Right atrium auricular region (tissue), 2 donors: ENCODE results near the gene MSL3B.

Source experiments
- DNase-seq: peaks from one replicate; pipeline ENCODE4 v3.0.0-alpha.2; 2019; ENCODE audit warnings: low spot score
- H3K27ac ChIP-seq, 2 donors: fragments of 200-600 bp; sonication (generic); 1 replicate in 1 of 2; 2 replicates in 1 of 2; pipeline ENCODE4 v1.5.1; 2016 to 2019
- H3K27me3 ChIP-seq, 2 donors: fragments of 200-600 bp; sonication (generic); one replicate each; pipeline versions ENCODE4 v1.5.1 to v1.6.0; 2017 to 2019
- H3K36me3 ChIP-seq: fragments of 200-600 bp; sonication (generic); one replicate; pipeline ENCODE4 v1.5.1; 2016
- H3K4me1 ChIP-seq, 2 donors: fragments of 200-600 bp; sonication (generic); one replicate each; pipeline versions ENCODE4 v1.5.1 to v1.6.0; 2017 to 2019
- H3K4me3 ChIP-seq, 2 donors: fragments of 200-600 bp; sonication (generic); 1 replicate in 1 of 2; 2 replicates in 1 of 2; pipeline ENCODE4 v1.5.1; 2017 to 2019; ENCODE audit warnings: mild to moderate bottlenecking in 1 of 2, moderate library complexity in 1 of 2
- H3K9me3 ChIP-seq, 2 donors: fragments of 200-600 bp; sonication (generic); one replicate each; pipeline ENCODE4 v1.5.1; 2019
- CTCF ChIP-seq, 2 donors: fragments of 200-600 bp; sonication (generic); IDR thresholded peaks; one replicate each; pipeline ENCODE4 v1.5.1; 2019; ENCODE audit warnings: antibody characterized with exemption in 2 of 2

The MSL3B gene

GRCh38 chr2:233823731-233824121 lies 44.5 kb downstream of the MSL3B start:
- Histone ChIP-seq H3K4me3 (no peak overlapping the region), H3K4me1 (no peaks in the 10 kb centered on the region), H3K36me3 (no peaks in the 10 kb centered on the region), H3K27ac (no peak overlapping the region), H3K27me3 (no peaks in the 10 kb centered on the region), H3K9me3 (no peaks in the 10 kb centered on the region)
- TF ChIP-seq CTCF (IDR thresholded peaks at IDR 0.05) = no peak
- no peak for DNase-seq

DNA sequence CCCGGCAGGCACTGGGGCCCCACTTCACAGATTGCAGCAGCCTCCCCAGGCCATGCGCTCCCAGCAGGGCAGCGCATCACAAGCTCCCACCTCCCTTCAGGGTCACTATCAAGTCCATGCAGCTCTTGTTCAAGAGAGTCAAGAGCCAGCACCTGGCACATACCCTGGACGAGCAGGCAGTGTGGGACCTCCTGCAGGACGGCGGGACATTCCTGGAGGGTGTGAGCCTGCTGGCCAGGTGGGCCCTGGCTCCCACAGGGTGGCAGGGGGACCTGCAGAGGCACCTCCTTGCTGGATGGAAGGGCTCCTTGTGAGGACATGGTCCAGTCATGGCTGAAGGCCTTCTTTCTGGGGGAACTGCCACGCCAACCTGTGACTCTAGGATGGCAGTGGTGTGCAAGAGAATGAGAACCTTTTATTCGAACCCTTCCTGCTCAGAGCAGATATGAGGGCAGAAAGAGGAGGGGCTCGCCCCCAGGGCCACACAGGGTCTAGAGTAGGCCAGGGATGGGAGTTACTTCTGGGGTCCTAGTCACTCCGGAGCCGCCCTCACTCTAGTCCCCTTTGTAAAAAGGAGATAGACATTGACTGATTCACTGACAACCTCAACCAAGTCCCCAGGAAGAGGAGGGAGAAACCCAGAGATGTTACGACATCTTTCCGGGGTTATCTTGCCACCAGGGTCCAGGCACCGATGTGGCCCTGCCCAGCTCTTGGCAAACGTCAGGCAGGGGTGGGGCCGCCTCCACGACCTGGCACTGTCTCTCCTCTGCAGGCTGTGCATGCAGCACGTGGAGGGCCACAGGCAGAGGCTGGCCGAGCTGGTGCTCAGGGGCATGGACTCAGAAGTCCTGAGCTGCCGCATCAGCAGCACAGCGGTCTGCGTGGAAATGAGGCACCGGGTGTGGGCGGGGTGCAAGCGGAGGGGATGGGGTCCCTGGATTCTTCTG lies 45.1 kb downstream of the MSL3B start:
- H3K9me3 ChIP-seq = no peaks in the 10 kb centered on the region
- no peaks in the 10 kb centered on the region for H3K4me1 ChIP-seq
- TF ChIP-seq CTCF (IDR thresholded peaks at IDR 0.05) = no peak
- no peaks in the 10 kb centered on the region for H3K27me3 ChIP-seq
- no peak overlapping the region for H3K27ac ChIP-seq
- H3K36me3 ChIP-seq = no peaks in the 10 kb centered on the region
- no peak overlapping the region for H3K4me3 ChIP-seq
- DNase-seq = no peak

- no peak for TF ChIP-seq CTCF (IDR thresholded peaks at IDR 0.05)
- Histone ChIP-seq H3K36me3 (no peaks in the 10 kb centered on the region), H3K27me3 (no peaks in the 10 kb centered on the region), H3K9me3 (no peaks in the 10 kb centered on the region), H3K27ac (no peak overlapping the region), H3K4me3 (no peak overlapping the region), H3K4me1 (no peaks in the 10 kb centered on the region)
- DNase-seq = no peak
These were observed 46.0 kb downstream of the MSL3B start for GRCh38 chr2:233822101-233822771.

DNA sequence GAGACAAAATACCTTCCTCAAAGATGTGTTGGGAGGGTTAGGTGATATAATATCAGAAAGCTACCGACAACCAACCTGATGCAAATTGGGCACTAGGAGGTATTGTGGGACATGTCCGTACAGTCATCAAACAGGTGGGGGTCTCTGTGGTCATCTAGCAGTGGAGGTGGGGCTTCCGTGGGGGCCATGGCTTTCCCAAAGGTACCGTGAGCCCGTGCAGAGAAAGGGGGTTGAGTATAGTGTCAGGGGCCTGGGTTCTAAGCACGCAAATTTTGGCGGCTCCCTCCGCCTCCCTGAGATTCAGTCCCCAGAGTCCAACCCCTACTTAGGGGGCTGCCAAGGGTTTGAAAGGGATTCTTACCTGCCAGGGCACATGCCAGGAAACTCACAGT lies 46.5 kb downstream of the MSL3B start:
- no peak for TF ChIP-seq CTCF (IDR thresholded peaks at IDR 0.05)
- H3K4me3 ChIP-seq = no peak overlapping the region
- peaks cover 0 to 2% of the 10 kb centered on the region in 2 donors for H3K9me3 ChIP-seq
- H3K4me1 ChIP-seq = no peaks in the 10 kb centered on the region
- DNase-seq = no peak
- no peak overlapping the region for H3K27ac ChIP-seq
- H3K36me3 ChIP-seq = no peaks in the 10 kb centered on the region
- H3K27me3 ChIP-seq = no peaks in the 10 kb centered on the region

DNA sequence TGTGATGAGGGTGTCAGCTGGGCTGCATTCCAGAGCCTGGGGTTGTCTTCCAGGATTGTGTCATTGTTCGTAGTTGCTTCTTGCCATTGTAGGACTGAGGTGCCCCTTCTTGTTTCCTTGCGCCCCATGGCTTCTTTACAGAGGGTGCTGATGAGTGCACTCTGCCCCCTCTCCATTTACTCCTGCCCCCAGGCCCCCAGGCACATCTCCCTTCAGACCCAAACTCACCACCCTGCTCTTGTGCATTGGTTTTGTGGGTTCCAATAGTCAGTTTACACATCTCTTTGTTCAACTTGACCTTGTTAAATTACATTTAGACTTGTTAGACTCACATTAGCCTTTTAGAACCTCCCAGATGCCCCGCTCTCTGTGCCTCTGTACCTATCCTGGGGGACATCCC lies 47.0 kb downstream of the MSL3B start:
- TF ChIP-seq CTCF (IDR thresholded peaks at IDR 0.05) = no peak
- no peak for DNase-seq
- Histone ChIP-seq H3K27me3 (no peaks in the 10 kb centered on the region), H3K4me1 (no peaks in the 10 kb centered on the region), H3K27ac (no peak overlapping the region), H3K4me3 (no peak overlapping the region), H3K36me3 (no peaks in the 10 kb centered on the region), H3K9me3 (peaks cover 0 to 7% of the 10 kb centered on the region in 2 donors)
